NCI-H1436 treated with DMSO at 0.1 percent for 48 hours (cell line): ENCODE measurements around the gene LIN28B.
"Not testable (repeated sequence)": the region's sequence is repeated elsewhere in the genome, so short reads cannot be mapped to it uniquely, and the experiment has no call there.

ENCODE experiments used
- DNase-seq: peaks from one replicate; lab custom pipeline; 2025; lab: John Stamatoyannopoulos, UW

Gene LIN28B, protein sequence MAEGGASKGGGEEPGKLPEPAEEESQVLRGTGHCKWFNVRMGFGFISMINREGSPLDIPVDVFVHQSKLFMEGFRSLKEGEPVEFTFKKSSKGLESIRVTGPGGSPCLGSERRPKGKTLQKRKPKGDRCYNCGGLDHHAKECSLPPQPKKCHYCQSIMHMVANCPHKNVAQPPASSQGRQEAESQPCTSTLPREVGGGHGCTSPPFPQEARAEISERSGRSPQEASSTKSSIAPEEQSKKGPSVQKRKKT

DNA sequence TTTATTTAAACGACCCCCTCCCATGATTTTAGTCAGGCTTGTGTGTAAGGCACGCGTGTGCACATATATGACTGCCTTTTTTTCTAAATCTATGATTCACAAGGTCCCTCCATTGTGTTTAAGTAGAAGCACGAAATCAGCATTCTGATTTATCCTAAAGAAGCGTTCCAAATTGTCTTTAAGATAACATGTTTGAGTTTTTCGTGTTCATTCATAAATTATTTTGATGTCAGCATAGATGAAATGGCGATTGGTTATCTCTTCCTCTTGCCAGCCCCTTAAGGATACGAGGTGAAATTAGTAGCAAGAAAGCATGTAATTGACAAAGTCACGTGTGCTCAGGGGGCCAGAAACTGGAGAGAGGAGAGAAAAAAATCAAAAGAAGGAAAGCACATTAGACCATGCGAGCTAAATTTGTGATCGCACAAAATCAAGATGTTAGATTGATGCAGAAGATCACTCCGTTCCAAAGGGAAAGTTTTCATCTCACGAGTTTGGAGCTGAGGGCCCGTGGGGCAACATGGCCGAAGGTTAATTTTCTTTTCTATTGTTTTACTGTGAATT lies at the start of gene LIN28B:
LIN28B (plus strand) TSS at position 377 of the 564 bp plus-strand sequence; CDS start at position 521, 144 bp downstream.
- no peak for DNase-seq

GRCh38 chr6:104908031-104908887 lies 48.6 kb upstream of the LIN28B start:
- no peak for DNase-seq

- DNase-seq, result no peak
Measured at GRCh38 chr6:104908888-104909525, 47.9 kb upstream of the LIN28B start.

DNA sequence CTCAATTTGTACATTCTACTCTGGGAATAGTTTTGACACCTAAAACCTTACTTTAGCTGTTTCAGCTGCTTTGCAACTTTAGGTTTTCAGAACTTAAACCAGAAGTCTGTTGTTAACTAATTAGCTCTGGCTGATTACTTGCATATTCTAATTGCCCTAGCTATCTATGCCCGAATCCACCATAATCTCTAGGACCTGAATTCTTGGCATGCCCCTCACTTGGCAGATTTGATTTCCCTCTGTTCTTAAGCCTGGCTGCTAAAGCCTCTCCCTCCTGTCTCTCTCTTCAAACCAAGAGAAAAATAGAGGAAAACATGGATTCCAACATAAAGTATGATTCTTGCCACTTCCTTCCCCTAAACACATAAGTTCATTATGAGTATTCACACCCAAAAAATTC lies 35.0 kb upstream of the LIN28B start:
- no peak for DNase-seq

DNA sequence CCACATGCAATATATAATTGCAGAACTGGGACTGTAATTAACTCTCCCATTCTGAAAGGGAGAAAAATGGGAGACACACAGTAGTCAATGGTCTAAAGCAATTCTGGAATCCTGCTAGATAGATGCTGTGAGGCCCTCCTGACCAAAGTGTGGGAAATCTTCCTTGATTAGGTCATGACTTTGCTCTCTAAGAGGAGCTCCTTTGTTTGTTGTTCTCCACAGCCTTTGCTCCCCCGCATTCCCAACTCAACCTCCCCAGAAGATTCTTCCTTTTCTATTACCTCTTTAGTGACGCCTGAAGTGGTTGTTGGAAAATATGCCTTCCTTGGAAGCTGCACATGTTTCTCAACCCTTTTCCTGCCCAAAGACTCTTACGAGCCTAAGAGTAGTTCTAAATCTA lies 28.8 kb upstream of the LIN28B start:
- no peak for DNase-seq

DNA sequence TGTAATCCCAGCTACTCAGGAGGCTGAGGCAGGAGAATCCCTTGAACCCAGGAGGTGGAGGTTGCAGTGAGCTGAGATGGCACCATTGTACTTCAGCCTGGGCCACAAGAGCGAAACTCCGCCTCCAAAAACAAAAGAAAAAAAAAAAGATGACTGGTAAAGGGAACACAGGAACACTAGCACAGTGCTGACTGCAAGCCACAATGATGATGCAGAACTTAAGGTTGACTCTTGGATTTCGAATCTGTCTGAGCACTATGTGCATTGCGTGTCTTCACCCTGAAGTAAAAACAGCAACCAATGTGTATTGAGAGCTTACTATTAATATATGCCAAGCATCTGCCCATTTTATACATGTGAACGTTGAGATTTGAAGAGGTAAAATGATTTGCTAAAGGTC lies 27.6 kb upstream of the LIN28B start:
- DNase-seq, result no peak

- no peak for DNase-seq
Measured at GRCh38 chr6:104930939-104931338, 26.0 kb upstream of the LIN28B start.

- no peak for DNase-seq
Measured at GRCh38 chr6:104936766-104937535, 20.0 kb upstream of the LIN28B start.

DNA sequence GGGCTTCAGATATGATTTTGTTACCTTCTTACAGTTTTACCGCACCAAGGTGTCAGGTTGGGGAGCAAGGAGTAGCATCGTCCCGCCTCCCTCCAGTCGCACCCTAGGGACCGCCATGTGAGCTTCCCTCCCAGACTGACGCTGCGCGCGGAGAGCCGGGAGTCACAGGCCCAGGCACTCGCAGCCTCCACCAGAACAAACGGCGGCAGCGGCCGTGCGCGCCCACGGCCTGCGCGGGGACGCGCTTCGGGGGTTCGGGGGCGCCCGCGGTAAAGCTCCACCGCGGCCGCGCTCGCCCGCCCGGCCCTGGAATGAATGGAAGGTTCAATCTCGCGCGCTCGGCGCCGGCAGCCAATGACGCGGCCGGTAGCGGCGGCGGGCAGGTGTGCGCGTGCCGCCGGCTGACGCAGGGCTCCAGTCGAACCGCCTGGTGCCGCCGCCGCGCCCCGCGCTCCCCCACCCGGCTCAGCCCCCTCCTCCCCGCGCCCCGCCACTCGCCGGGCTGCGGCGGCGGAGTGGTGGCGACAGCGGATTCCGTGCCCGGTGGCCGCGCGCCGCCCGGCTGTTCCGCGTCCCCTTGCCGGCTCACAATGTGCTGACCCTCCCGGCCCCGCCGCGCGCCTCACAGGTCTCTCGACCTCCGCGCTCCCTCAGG lies 16.5 kb upstream of the LIN28B start:
- DNase-seq, result no peak

DNA sequence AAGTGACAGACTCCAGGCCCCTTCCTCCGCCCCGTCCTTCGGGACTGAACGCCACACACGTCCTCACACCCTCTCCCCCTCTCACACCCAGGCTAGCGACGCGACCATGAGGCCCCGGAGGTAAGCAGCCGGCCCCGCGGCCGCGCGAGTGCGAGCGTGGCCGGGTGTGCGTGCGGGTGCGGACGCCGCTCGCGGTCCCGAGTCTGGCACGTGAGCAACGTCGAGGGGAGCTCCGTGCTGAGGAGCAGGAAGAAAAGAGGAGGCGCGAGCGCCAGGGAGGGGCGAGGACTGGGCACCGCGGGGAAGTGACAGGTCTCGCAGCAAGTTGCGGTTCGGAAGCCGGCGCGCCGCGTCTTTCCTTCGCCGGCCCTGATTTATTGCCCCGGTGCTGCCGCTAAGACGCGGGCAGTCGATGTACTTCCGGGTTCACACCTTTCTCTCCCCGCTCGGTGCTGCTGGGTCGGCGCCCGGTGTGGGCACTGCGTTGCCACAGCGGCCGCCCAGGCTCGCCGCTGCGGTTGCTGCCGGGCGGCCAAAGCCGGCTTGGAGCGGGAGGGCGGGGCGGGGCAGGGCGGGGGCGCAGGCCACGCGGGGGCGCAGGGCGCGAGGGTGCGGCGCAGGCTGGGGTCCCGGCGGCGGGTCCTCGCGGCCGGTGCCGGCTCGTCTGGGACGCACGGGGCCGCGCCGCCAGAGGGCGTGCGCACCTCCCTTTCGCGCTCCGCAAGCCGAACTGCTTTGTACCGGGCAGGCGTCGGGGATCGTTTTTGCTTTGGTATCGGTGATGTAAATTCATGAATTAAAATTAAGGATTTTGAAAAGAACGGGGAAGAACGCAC lies 15.8 kb upstream of the LIN28B start:
- DNase-seq, result no peak

- no peak for DNase-seq
Measured at GRCh38 chr6:104941729-104942091, 15.2 kb upstream of the LIN28B start.

GRCh38 chr6:104943781-104944180 lies 13.1 kb upstream of the LIN28B start:
- no peak for DNase-seq

GRCh38 chr6:104949206-104949605 lies 7.7 kb upstream of the LIN28B start:
- no peak for DNase-seq

GRCh38 chr6:104951677-104952076 lies 5.2 kb upstream of the LIN28B start:
- DNase-seq, result no peak

DNA sequence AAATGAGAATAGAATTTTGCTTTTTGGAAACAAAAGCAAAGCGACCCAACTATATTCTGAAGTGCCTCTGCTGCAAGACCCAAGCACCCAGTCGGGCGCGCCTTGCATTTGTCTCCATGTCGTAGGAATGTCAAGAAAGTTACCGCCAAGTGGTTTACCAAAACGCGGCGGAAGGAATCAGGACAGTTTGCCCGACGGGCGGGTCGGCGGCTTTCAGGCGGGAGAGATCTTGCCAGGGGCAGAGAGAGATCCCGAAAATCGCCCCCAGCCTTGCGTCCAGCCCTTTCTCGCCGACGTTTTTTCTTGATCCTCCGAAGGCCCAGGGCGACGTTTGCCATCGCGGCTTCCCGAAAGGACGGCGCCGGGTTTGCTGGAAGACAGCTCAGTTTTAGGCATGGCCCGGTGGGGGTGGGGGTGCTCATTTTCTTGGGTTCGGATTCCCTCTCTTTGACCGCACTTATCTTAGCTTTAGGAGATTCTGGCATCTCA lies 4.0 kb upstream of the LIN28B start:
- no peak for DNase-seq

- not testable (repeated sequence) for DNase-seq
Measured at GRCh38 chr6:104953400-104954189, 3.3 kb upstream of the LIN28B start.

- no peak for DNase-seq
Measured at GRCh38 chr6:104954190-104954797, 2.6 kb upstream of the LIN28B start.

GRCh38 chr6:104955491-104955890 lies 1.4 kb upstream of the LIN28B start:
- no peak for DNase-seq
